Fibroblast of the aortic adventitia (primary cell): ENCODE data around the gene SMIM24. TPM values are rescaled to one million over a fixed set of nuclear protein-coding genes. Genes with fewer than 3 reads are reported as not detected.

Experiments used
- DNase-seq: peaks from one replicate; pipeline ENCODE4 v3.0.0-alpha.2; 2010; ENCODE audit warnings: low read depth
- H3K4me3 ChIP-seq: 2 replicates; pipeline ENCODE4 v1.5.1; 2011; ENCODE audit warnings: low read depth, mild to moderate bottlenecking, control low read depth, low read length, moderate library complexity
- total RNA-seq: library from RNA; depleted of rRNA; stranded (reverse); fragments of >200 nt; gene quantifications from 2 replicates; pipeline ENCODE4 v1.2.3, GENCODE V29; 2012; ENCODE audit warnings: low replicate concordance
- TF ChIP-seq, protein P1 (sequence below): IDR thresholded peaks from 2 replicates; pipeline ENCODE4 v1.5.1; 2011; ENCODE audit warnings: mild to moderate bottlenecking, low read length, control low read depth, inconsistent platforms; ENCODE audit not compliant: insufficient read depth

The SMIM24 gene
- total RNA-seq, 1 donor = not detected

GRCh38 chr19:3491396-3492119, 11.2 kb upstream of the SMIM24 start:
- H3K4me3 ChIP-seq = no peak overlapping the region
- DNase-seq = no peak
- TF ChIP-seq, protein P1, sequence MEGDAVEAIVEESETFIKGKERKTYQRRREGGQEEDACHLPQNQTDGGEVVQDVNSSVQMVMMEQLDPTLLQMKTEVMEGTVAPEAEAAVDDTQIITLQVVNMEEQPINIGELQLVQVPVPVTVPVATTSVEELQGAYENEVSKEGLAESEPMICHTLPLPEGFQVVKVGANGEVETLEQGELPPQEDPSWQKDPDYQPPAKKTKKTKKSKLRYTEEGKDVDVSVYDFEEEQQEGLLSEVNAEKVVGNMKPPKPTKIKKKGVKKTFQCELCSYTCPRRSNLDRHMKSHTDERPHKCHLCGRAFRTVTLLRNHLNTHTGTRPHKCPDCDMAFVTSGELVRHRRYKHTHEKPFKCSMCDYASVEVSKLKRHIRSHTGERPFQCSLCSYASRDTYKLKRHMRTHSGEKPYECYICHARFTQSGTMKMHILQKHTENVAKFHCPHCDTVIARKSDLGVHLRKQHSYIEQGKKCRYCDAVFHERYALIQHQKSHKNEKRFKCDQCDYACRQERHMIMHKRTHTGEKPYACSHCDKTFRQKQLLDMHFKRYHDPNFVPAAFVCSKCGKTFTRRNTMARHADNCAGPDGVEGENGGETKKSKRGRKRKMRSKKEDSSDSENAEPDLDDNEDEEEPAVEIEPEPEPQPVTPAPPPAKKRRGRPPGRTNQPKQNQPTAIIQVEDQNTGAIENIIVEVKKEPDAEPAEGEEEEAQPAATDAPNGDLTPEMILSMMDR = no peak

DNA sequence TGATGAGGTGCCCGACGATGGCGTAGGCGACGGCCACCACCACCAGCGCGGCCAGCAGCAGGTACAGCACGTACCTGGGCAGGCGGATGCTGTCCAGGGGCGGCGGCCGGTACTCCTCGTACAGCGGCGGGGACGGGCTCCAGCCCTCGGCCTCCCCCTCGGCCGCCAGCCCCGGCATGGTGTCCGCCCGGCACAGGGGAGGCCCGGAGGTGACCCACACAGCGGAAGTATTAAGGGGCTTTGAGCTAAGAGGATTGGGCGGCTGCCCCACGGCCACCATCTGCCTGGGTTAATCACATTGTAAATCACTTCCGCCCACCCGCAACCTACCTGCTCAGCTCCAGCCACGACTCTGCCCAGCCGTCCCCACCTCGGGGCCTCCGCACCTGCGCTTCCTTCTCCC, 2.9 kb upstream of the SMIM24 start, which contains the start of gene SMIM44:
SMIM44 (minus strand) TSS at position 216 of the 403 bp plus-strand sequence; CDS start at position 178, 38 bp downstream.
- no peak for DNase-seq
- TF ChIP-seq, protein P1 = no peak

GRCh38 chr19:3482507-3483225, 2.3 kb upstream of the SMIM24 start:
- no peak overlapping the region for H3K4me3 ChIP-seq
- DNase-seq = no peak
- TF ChIP-seq, protein P1 = no peak

More for the DNA sequence above, 2.9 kb upstream of the SMIM24 start, which contains the start of gene SMIM44:
- no peak within 1 kb of the TSS for H3K4me3 ChIP-seq

- TF ChIP-seq, protein P1 = no peak
- no peak overlapping the region for H3K4me3 ChIP-seq
- DNase-seq = no peak
Observed at GRCh38 chr19:3481241-3482090, 1.1 kb upstream of the SMIM24 start.

- no peak overlapping the region for H3K4me3 ChIP-seq
- TF ChIP-seq, protein P1 = no peak
- no peak for DNase-seq
Observed at GRCh38 chr19:3479834-3480215, 500 bp downstream of the SMIM24 start.

DNA sequence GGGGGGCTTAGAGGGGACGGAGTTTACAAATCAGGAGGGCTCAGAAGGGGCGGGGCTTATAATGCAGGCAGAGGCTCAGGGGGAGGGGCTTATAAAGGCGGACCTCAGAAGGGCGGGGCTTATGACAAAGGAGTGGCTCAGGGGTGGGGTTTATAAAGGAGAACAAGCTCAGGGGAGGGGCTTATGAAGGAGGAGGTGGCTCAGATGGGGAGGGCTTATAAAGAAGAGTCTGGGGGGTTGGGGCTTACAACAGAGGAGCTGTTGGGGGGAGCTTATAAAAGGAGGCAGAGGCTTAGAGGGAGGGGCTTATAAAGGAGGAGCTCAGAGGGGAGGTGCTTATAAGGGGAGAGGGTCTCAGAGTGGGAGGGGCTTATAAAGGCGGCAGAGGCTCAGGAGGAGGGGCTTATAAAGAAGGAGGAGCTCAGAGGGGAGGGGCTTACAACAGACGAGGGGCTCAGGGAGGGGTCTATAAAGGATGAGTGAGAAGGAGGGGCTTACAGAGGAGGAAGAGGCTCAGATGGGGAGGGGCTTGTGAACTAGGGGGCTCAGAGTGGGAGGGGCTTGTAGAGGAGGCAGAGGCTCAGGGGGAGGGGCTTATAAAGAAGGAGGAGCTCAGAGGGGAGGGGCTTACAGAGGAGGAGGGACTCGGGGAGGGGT, 1.0 kb downstream of the SMIM24 start:
- H3K4me3 ChIP-seq = no peak overlapping the region
- DNase-seq = no peak
- TF ChIP-seq, protein P1 = no peak
